ENCODE measurements around the gene ATF6B. TPM values are rescaled to one million over a fixed set of nuclear protein-coding genes. Genes with fewer than 3 reads are reported as not detected.

ATF6B gene
- total RNA-seq, 1 donor from 2014 or later = 80.1 TPM

DNA sequence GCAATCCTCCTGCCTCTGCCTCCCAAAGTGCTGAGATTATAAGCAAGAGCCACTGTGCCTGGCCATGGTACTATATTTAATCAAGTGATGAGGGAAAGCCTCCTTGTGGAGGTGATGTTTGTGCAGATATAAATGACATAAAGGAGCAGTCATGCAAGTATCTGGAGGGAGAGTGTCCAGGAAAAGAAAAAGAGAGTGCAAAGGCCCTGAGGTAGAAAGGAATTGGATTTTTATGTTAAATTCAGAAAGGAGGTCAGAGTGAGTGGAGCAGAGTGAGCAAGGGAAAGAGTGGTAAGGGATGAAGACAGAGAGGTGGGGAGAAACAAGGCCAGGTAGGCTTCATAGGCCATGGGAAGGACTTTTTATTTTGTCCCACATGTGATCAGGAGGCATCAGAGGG is 9.4 kb upstream of the ATF6B start:
- peaks cover 24% of the 10 kb centered on the region for H3K27me3 Mint-ChIP-seq (ENCODE audit: insufficient read depth)
- DNase-seq (ENCODE audit: low spot score) = no peak
- no peaks in the 10 kb centered on the region for H3K4me1 Mint-ChIP-seq (ENCODE audit: low read depth)
- no peak overlapping the region for H3K27ac Mint-ChIP-seq
- H3K36me3 Mint-ChIP-seq (ENCODE audit: low read depth) = no peaks in the 10 kb centered on the region
- H3K9me3 Mint-ChIP-seq = no peaks in the 10 kb centered on the region
- no peak overlapping the region for H3K4me3 Mint-ChIP-seq
- intact Hi-C loops (cut with micrococcal nuclease) = no loop called here

DNA sequence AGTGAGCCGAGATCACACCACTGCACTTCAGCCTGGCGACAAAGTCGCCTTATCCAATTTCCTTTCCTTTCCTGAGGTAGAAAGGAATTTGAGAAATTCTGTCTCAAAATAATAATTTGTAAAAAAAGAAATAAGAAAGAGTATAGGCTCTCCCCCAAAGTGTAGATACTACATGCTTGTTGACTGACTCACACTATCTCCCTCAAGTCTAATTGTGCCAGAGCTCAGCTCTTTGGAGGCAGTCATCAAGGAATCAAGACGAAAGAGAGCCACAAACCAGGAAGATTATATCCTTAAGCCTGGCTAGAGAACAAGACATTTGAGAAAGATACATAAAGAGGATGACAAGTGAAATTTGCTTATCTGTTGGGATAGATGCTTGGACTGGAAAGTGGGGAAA is 5.7 kb upstream of the ATF6B start:
- no peak for DNase-seq (ENCODE audit: low spot score)
- intact Hi-C loops (cut with micrococcal nuclease) = no loop called here
- no peaks in the 10 kb centered on the region for H3K9me3 Mint-ChIP-seq
- H3K36me3 Mint-ChIP-seq (ENCODE audit: low read depth) = no peaks in the 10 kb centered on the region
- H3K4me1 Mint-ChIP-seq (ENCODE audit: low read depth) = peaks cover 17% of the 10 kb centered on the region
- peaks cover 21% of the 10 kb centered on the region for H3K27me3 Mint-ChIP-seq (ENCODE audit: insufficient read depth)
- H3K4me3 Mint-ChIP-seq = no peak overlapping the region
- no peak overlapping the region for H3K27ac Mint-ChIP-seq

DNA sequence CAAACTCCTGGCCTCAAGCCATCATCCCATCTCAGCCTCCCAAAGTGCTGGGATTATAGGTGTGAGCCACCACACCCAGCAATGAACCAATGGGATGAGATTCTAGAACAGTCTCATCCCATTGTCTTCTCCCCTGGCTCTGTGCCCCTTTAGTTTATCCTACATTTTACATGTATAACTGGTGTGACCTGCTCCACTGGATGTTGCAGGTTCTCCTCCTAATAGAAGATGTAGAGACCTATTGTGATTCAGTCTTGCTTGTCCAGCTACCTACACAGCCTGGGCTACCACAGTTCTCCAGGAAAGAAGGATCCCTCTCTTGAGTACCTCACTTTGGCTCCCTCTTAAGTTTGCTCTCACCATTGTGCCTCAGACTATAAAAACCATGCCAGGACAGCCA is 4.1 kb upstream of the ATF6B start:
- no peak for DNase-seq (ENCODE audit: low spot score)
- H3K36me3 Mint-ChIP-seq (ENCODE audit: low read depth) = peaks cover 4% of the 10 kb centered on the region
- intact Hi-C loops (cut with micrococcal nuclease) = no loop called here
- H3K9me3 Mint-ChIP-seq = no peaks in the 10 kb centered on the region
- peak overlapping the region; percentile 37 for H3K4me3 Mint-ChIP-seq
- no peak overlapping the region for H3K27ac Mint-ChIP-seq
- H3K4me1 Mint-ChIP-seq (ENCODE audit: low read depth) = peaks cover 30% of the 10 kb centered on the region
- H3K27me3 Mint-ChIP-seq (ENCODE audit: insufficient read depth) = peaks cover 21% of the 10 kb centered on the region

DNA sequence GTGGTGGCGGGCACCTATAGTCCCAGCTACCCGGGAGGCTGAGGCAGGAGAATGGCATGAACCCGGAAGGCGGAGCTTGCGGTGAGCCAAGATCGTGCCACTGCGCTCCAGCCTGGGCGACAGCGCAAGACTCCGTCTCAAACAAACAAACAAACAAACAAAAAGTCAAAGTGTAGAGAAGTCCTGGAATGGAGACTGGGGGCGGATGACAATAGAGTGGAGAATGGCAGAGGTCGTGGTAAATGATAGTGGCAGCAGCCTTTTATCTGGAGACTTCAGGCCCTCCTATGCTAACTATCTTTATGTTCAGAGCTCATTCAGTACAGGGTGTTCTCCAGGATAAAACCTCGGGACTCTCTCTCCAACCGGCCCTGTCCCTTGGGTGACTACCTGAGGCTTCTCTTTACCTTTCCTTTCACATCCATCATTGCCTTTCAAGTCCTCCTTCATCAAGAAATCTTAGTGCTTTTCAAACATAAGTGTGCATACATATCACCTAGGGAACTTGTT is 3.4 kb upstream of the ATF6B start:
- no peaks in the 10 kb centered on the region for H3K9me3 Mint-ChIP-seq
- peaks cover 37% of the 10 kb centered on the region for H3K4me1 Mint-ChIP-seq (ENCODE audit: low read depth)
- H3K27ac Mint-ChIP-seq = peak overlapping the region; percentile 29
- peaks cover 19% of the 10 kb centered on the region for H3K27me3 Mint-ChIP-seq (ENCODE audit: insufficient read depth)
- peaks cover 10% of the 10 kb centered on the region for H3K36me3 Mint-ChIP-seq (ENCODE audit: low read depth)
- peak overlapping the region; percentile 52 for H3K4me3 Mint-ChIP-seq
- DNase-seq (ENCODE audit: low spot score) = no peak
- intact Hi-C loops (cut with micrococcal nuclease) = no loop called here

DNA sequence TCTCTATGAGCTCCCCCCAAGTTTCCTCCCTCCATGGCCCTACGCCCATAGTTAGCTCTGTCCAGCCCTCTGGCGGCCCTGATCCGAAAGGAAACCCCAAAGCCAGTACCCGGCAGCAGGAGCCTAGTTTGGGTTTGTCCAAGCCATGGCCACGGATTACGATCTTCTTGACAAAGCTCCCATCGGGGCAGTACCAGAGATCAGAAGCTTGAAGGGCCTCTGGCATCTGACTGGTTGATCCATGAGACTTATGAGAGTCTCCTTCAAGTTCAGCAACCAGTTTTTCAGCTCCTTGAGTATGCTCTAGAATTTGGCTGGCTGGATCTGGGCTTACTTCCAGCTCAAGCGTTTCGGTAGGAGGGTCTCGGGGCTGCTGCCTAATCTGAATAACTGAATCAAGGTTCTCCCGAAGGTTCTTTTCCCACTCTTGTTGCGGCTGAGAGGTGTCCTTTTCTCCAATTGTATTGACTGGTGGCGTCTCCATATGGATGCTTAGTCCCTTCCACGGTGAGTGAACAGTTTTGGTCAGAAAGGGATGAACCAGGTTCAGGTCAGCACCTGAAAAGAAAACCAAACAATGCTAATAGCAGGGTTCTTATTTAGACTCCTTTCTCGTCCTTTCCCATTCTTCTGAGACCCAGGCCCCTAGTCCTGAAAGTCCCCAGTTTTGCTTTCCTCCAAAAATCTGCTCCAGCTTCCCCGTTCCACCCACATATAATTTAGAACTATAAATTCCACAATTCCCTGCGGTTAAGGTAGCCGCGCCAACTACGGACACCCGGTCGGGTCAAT is 1.4 kb upstream of the ATF6B start:
- intact Hi-C loops (cut with micrococcal nuclease) = loop anchor here (1.0 to 2.0 kb wide), 9 partner anchors 19 to 1120 kb away; partner anchors contain the start of genes PBX2, PPT2, RNF5 and RXRB
- peak overlapping the region; percentile 96 for H3K4me3 Mint-ChIP-seq

DNA sequence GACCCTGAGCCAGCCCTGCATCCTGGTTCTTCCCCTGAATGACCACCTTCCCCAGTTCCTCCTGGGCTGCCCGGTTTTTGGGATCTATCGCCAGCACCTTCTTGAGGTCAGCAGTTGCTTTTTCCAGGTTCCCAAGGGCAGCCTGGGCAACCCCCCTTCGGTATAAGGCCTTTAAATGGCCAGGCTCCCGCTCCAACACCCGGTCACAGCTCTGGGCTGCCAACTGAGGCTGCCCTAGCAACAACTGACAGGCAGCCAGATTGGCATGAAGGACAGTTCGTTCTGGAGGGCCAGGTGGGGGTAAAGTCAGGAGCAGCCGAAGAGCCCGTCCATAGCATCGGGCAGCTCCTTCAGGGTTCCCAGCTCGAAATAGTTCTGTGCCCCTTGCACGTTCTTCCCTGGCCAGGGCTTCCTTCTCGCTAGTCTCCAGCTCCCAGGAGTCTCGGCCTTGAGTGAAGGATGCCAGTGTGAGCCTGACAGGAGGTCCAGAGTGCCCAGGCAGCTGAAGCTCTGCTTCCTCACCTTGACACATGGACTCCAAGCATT is 778 bp upstream of the ATF6B start:
- H3K9me3 Mint-ChIP-seq = no peaks in the 10 kb centered on the region
- H3K4me3 Mint-ChIP-seq = peak overlapping the region; percentile 99
- peak overlapping the region; percentile 94 for H3K27ac Mint-ChIP-seq
- peaks cover 2% of the 10 kb centered on the region for H3K27me3 Mint-ChIP-seq (ENCODE audit: insufficient read depth)
- H3K4me1 Mint-ChIP-seq (ENCODE audit: low read depth) = peaks cover 45% of the 10 kb centered on the region
- no peak for DNase-seq (ENCODE audit: low spot score)
- H3K36me3 Mint-ChIP-seq (ENCODE audit: low read depth) = peaks cover 27% of the 10 kb centered on the region
- intact Hi-C loops (cut with micrococcal nuclease) = loop anchor here (1.0 to 2.0 kb wide), 4 partner anchors 10 to 842 kb away; partner anchors contain the start of genes TAP1 and ZBTB12

More for the DNA sequence above, 1.4 kb upstream of the ATF6B start:
- Mint-ChIP-seq H3K36me3 (ENCODE audit: low read depth) (peaks cover 21% of the 10 kb centered on the region), H3K4me1 (ENCODE audit: low read depth) (peaks cover 45% of the 10 kb centered on the region), H3K27me3 (ENCODE audit: insufficient read depth) (peaks cover 2% of the 10 kb centered on the region), H3K27ac (peak overlapping the region; percentile 93), H3K9me3 (no peaks in the 10 kb centered on the region)
- no peak for DNase-seq (ENCODE audit: low spot score)

DNA sequence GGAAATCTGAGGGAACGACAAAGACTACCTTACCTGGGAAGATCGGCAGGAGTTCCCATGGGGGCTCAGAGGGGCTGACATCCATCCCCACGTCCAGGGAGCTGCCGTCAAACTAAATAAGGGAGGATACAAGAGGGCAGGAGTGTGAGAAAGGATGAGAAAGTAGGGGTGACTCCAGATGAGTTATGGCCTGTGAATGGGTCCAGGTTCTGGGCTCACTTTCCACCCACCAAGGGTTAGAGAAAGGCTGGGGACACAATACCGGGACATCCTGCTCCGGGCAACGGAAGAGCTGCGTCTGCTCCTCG is 683 bp downstream of the ATF6B start:
- peak overlapping the region; percentile 99 for H3K4me3 Mint-ChIP-seq
- peaks cover 45% of the 10 kb centered on the region for H3K4me1 Mint-ChIP-seq (ENCODE audit: low read depth)
- peaks cover 28% of the 10 kb centered on the region for H3K36me3 Mint-ChIP-seq (ENCODE audit: low read depth)
- H3K27ac Mint-ChIP-seq = peak overlapping the region; percentile 94
- intact Hi-C loops (cut with micrococcal nuclease) = no loop called here
- no peaks in the 10 kb centered on the region for H3K9me3 Mint-ChIP-seq
- no peak for DNase-seq (ENCODE audit: low spot score)
- H3K27me3 Mint-ChIP-seq (ENCODE audit: insufficient read depth) = peaks cover 2% of the 10 kb centered on the region

DNA sequence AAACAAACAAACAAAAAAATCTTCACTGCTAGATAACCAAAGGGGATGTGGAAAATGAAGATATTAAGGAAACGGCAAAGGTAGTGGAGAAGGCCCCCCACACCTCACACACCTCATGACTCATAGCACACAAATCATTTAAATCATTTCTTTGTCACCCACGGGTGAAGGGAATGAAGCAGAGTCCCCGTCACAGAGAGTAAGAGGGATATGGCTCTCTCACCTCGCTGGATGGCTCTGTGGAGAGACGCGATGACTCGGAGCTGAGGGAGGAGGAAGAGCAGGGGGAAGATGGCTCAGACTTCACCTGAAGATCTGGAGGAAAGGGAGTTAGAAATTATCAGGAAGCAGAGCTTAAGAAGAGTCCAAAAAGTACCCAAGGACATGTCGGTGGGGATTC is 1.2 kb downstream of the ATF6B start:
- H3K4me3 Mint-ChIP-seq = peak overlapping the region; percentile 99
- DNase-seq (ENCODE audit: low spot score) = no peak
- peaks cover 32% of the 10 kb centered on the region for H3K36me3 Mint-ChIP-seq (ENCODE audit: low read depth)
- H3K27me3 Mint-ChIP-seq (ENCODE audit: insufficient read depth) = no peaks in the 10 kb centered on the region
- H3K4me1 Mint-ChIP-seq (ENCODE audit: low read depth) = peaks cover 45% of the 10 kb centered on the region
- H3K27ac Mint-ChIP-seq = peak overlapping the region; percentile 94
- H3K9me3 Mint-ChIP-seq = no peaks in the 10 kb centered on the region
- intact Hi-C loops (cut with micrococcal nuclease) = no loop called here

DNA sequence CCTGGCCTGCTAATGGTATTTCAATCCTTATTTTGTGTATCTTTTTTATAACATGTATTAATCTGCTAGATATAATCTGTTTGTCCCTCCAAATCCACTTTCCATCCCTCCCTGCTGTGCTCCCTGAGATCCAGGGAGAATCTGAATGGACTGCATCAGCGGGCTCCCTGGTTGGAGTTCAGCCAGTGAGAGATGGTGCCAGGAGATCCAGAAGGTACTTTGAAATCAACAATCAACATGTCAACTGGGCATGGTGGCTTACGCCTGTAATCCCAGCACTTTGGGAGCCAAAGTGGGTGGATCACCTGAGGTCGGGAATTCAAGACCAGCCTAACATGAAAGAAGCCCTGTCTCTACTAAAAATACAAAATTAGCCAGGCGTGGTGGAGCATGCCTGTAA is 4.4 kb downstream of the ATF6B start:
- H3K27me3 Mint-ChIP-seq (ENCODE audit: insufficient read depth) = no peaks in the 10 kb centered on the region

DNA sequence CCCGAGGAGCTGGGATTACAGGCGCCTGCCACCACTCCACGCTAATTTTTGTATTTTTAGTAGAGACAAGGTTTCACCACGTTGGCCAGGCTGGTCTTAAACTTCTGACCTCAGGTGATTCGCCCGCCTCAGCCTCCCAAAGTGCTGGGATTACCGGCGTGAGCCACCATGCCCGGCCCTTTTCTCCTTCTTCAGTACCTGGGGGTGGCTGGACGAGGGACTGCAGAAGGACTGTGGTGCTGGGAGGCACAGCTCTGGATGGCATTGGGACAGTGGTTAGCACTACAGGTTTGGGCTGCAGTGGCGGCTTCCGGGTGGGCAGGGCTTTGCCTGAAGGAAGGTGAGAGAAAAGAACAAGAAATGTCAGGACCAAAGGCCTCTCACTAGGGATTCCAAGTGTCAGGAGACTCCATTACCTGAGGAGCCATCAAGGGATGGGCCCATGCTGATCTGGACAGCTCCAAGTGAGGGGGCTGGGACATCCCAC is 7.4 kb downstream of the ATF6B start:
- Mint-ChIP-seq H3K36me3 (ENCODE audit: low read depth) (peaks cover 44% of the 10 kb centered on the region), H3K27me3 (ENCODE audit: insufficient read depth) (no peaks in the 10 kb centered on the region), H3K4me3 (no peak overlapping the region), H3K9me3 (no peaks in the 10 kb centered on the region), H3K4me1 (ENCODE audit: low read depth) (peaks cover 11% of the 10 kb centered on the region), H3K27ac (no peak overlapping the region)
- no peak for DNase-seq (ENCODE audit: low spot score)
- intact Hi-C loops (cut with micrococcal nuclease) = no loop called here

More for the DNA sequence above, 4.4 kb downstream of the ATF6B start:
- H3K4me1 Mint-ChIP-seq (ENCODE audit: low read depth) = peaks cover 37% of the 10 kb centered on the region
- H3K36me3 Mint-ChIP-seq (ENCODE audit: low read depth) = peaks cover 48% of the 10 kb centered on the region
- intact Hi-C loops (cut with micrococcal nuclease) = no loop called here
- no peak overlapping the region for H3K27ac Mint-ChIP-seq
- H3K9me3 Mint-ChIP-seq = no peaks in the 10 kb centered on the region
- H3K4me3 Mint-ChIP-seq = no peak overlapping the region
- no peak for DNase-seq (ENCODE audit: low spot score)

DNA sequence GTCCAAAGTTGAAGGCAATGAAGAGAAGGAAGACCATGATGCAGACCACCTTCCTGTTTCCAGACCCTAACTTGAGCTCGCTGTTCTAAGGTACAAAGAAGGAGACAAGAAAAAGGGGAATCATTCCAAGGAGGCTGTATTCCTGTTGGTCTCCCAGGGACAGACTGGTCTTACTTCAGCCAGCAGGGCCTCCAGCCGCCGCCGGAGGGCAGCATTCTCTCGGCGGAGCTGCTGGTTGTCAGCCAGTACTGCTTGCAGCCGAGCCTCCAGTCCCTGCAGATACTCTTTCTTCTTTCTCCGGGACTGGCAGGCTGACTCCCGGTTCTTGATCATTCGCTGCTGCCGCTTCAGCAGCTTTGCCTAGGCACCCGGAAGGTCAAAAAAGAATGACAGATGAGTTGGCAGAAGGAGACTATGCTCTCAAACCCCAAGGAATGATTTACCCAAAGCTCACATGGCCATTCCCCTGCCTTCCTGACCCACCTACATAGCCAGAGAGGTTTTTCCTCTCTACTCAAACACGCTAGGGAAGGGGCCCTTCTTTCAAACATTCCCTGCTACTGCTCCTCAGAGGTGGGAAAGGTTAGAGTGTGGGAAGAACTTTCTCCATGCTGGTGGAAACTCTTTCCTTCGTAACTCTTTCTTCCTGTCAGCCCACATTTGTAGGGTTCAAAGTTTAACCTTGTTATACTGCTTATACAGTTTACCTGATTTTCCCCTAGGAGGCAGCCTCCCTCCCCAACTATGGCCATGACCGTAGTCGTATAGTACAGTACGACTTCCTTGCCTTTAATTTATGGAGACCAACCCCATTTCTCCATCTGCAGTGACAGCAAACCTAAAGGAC is 9.0 kb downstream of the ATF6B start:
- Mint-ChIP-seq H3K9me3 (no peaks in the 10 kb centered on the region), H3K36me3 (ENCODE audit: low read depth) (peaks cover 44% of the 10 kb centered on the region), H3K27ac (no peak overlapping the region), H3K4me1 (ENCODE audit: low read depth) (peaks cover 11% of the 10 kb centered on the region), H3K4me3 (no peak overlapping the region), H3K27me3 (ENCODE audit: insufficient read depth) (no peaks in the 10 kb centered on the region)
- peak; percentile 62 for DNase-seq (ENCODE audit: low spot score)
- intact Hi-C loops (cut with micrococcal nuclease) = loop anchor here (1.0 to 2.0 kb wide), 5 partner anchors 9 to 126 kb away; partner anchors contain the start of genes AGPAT1, ATF6B and PPT2

DNA sequence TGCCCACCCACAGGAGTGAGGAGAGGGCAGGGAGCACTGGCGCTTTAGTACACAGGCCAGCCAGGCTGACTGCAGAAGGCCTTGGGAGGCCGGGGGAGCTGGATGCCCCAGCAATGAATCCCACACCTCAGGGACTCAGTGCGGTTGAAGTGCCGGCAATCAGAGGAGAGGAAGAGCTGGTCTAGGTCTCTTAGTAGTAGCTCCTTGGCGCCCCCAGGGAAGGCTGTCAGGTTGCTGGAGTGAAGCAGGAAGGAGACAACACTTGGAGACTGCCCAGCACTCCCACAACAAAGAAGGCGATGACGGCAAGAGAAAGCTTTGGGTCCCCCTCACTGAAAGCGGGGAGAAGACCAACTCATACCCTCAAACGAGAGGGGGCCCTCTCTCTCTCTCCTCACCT is 10.6 kb downstream of the ATF6B start:
- H3K4me3 Mint-ChIP-seq = no peak overlapping the region
- peaks cover 46% of the 10 kb centered on the region for H3K36me3 Mint-ChIP-seq (ENCODE audit: low read depth)
- H3K27me3 Mint-ChIP-seq (ENCODE audit: insufficient read depth) = no peaks in the 10 kb centered on the region
- H3K27ac Mint-ChIP-seq = no peak overlapping the region
- H3K4me1 Mint-ChIP-seq (ENCODE audit: low read depth) = peaks cover 11% of the 10 kb centered on the region
- no peaks in the 10 kb centered on the region for H3K9me3 Mint-ChIP-seq
- intact Hi-C loops (cut with micrococcal nuclease) = loop anchor here (2.0 kb wide), 1 partner anchor 681 kb away; no protein-coding TSS in a partner anchor
- no peak for DNase-seq (ENCODE audit: low spot score)
